Endodermal cell (in vitro differentiated cells): ENCODE data around the gene TRABD2B. TPM values are rescaled to one million over a fixed set of nuclear protein-coding genes. Genes with fewer than 3 reads are reported as not detected.
A peak's percentile ranks its signal among the peaks of the same experiment; 100 is the strongest.

Source experiments
- DNase-seq: peaks from one replicate; pipeline ENCODE4 v3.0.0-alpha.2; 2017
- H3K27ac ChIP-seq: 2 replicates; pipeline ENCODE4 v1.5.1; 2013; ENCODE audit warnings: mild to moderate bottlenecking, low read depth, low read length, moderate library complexity
- H3K27me3 ChIP-seq: 2 replicates; pipeline ENCODE4 v1.6.1; 2013; ENCODE audit warnings: mild to moderate bottlenecking, low read length, moderate library complexity; ENCODE audit not compliant: insufficient read depth, control insufficient read depth, poor library complexity, severe bottlenecking
- H3K36me3 ChIP-seq: 2 replicates; pipeline ENCODE4 v1.7.0; 2013; ENCODE audit warnings: mild to moderate bottlenecking, low read length, moderate library complexity; ENCODE audit not compliant: control insufficient read depth, insufficient read depth
- H3K4me1 ChIP-seq: one replicate; pipeline ENCODE4 v1.7.0; 2013; ENCODE audit warnings: low read length; ENCODE audit not compliant: control insufficient read depth, insufficient read depth
- H3K4me3 ChIP-seq: 2 replicates; pipeline ENCODE4 v1.5.1; 2013; ENCODE audit warnings: mild to moderate bottlenecking, low read length, moderate library complexity
- H3K9ac ChIP-seq: 2 replicates; pipeline ENCODE4 v1.6.1; 2013; ENCODE audit warnings: mild to moderate bottlenecking, low read length, moderate library complexity; ENCODE audit not compliant: poor library complexity, severe bottlenecking; ENCODE audit errors: extremely low read depth
- H3K9me3 ChIP-seq: 2 replicates; pipeline ENCODE4 v1.6.1; 2013; ENCODE audit warnings: mild to moderate bottlenecking, low read length, moderate library complexity; ENCODE audit not compliant: control insufficient read depth
- H3K27ac Mint-ChIP-seq: 2 replicates; pipeline ENCODE4 v1.8.0; 2020; ENCODE audit warnings: mixed read lengths
- H3K27me3 Mint-ChIP-seq: 2 replicates; pipeline ENCODE4 v1.8.0; 2021; ENCODE audit warnings: mild to moderate bottlenecking, mixed read lengths; ENCODE audit not compliant: insufficient read depth
- H3K36me3 Mint-ChIP-seq: 2 replicates; pipeline ENCODE4 v1.8.0; 2020; ENCODE audit warnings: low read depth, mixed read lengths
- H3K4me1 Mint-ChIP-seq: 2 replicates; pipeline ENCODE4 v1.8.0; 2020; ENCODE audit warnings: mixed read lengths
- H3K4me3 Mint-ChIP-seq: 2 replicates; pipeline ENCODE4 v1.8.0; 2020; ENCODE audit warnings: mild to moderate bottlenecking, moderate library complexity, mixed read lengths
- H3K9me3 Mint-ChIP-seq: 2 replicates; pipeline ENCODE4 v1.8.0; 2020; ENCODE audit warnings: mild to moderate bottlenecking, mixed read lengths
- CTCF ChIP-seq: fragments of 200-600 bp; sonication (generic); conservative IDR thresholded peaks from 2 replicates; pipeline ENCODE4 v1.5.0; 2021; ENCODE audit warnings: antibody characterized with exemption, mild to moderate bottlenecking
- WGBS, 2 experiments: methylation state at CpG; one replicate each; pipeline versions ENCODE4 v1.1.5 to v1.1.7; 2013; ENCODE audit warnings: missing lambda C conversion rate in 2 of 2, mixed read lengths in 1 of 2; ENCODE audit not compliant: insufficient coverage in 1 of 2, insufficient read length in 1 of 2; 5-methylcytosine and 5-hydroxymethylcytosine counted together
- total RNA-seq, 2 donors: library from RNA; stranded (reverse); fragmentation: NEBNext Ultra II Directional in 1 of 2; extraction: Animal tissue kit (Norgen Biotek cat#: 25700) in 1 of 2; gene quantifications; 2 replicates in 1 of 2; 3 replicates in 1 of 2; pipeline ENCODE4 v1.2.1, GENCODE V29; 2021

The TRABD2B gene
- total RNA-seq, 2 donors from 2014 or later, result 24.4 to 28.0 TPM

- peak overlapping the region; percentile 55 for H3K27ac ChIP-seq
- H3K4me1 Mint-ChIP-seq, result peaks cover 14% of the 10 kb centered on the region
- DNase-seq, result no peak
- no peak for TF ChIP-seq CTCF
- H3K4me3 ChIP-seq, result no peak overlapping the region
- H3K36me3 ChIP-seq, result peaks cover 14% of the 10 kb centered on the region
- no peaks in the 10 kb centered on the region for H3K9me3 Mint-ChIP-seq
- no peaks in the 10 kb centered on the region for H3K27me3 Mint-ChIP-seq
- no peak overlapping the region for H3K27ac Mint-ChIP-seq
- H3K4me3 Mint-ChIP-seq, result no peak overlapping the region
- 61 to 91% methylated on average over 3 to 14 of the region's 14 CpGs for WGBS, 2 experiments
- H3K27me3 ChIP-seq, result no peaks in the 10 kb centered on the region
- H3K4me1 ChIP-seq, result peaks cover 9% of the 10 kb centered on the region
- H3K9ac ChIP-seq, result no peak overlapping the region
- no peaks in the 10 kb centered on the region for H3K9me3 ChIP-seq
- H3K36me3 Mint-ChIP-seq, result peaks cover 2% of the 10 kb centered on the region
Measured at GRCh38 chr1:47906527-47907176, 90.5 kb downstream of the TRABD2B start.

DNA sequence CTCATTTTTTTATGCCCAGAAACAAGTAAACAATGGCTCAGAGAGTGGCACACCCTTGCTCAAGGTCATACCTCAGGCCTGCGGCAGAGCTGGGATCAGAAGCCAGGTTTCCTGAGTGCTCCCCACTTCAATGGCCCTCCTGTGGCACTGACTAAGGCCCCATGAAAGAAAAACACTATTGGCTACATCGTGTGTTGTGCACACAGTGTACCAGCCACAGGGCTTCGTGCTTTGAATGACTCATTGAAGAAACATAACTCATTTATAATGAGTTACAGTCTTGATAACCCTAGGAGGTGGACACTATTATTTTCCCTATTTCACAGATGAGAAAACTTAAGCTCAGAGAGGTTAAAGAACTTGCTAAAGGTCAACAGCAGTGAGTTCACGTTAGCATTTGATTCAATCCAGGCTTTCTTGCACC is 91.2 kb downstream of the TRABD2B start:
- Histone ChIP-seq H3K36me3 (peaks cover 14% of the 10 kb centered on the region), H3K27me3 (no peaks in the 10 kb centered on the region), H3K9me3 (no peaks in the 10 kb centered on the region), H3K4me1 (peaks cover 15% of the 10 kb centered on the region), H3K9ac (no peak overlapping the region), H3K27ac (peak overlapping the region; percentile 55), H3K4me3 (no peak overlapping the region)
- peaks cover 20% of the 10 kb centered on the region for H3K4me1 Mint-ChIP-seq
- 81 to 93% methylated on average over 3 to 4 of the region's 4 CpGs for WGBS, 2 experiments
- peaks cover 2% of the 10 kb centered on the region for H3K36me3 Mint-ChIP-seq
- no peak overlapping the region for H3K27ac Mint-ChIP-seq
- H3K9me3 Mint-ChIP-seq, result no peaks in the 10 kb centered on the region
- no peaks in the 10 kb centered on the region for H3K27me3 Mint-ChIP-seq
- DNase-seq, result no peak
- H3K4me3 Mint-ChIP-seq, result no peak overlapping the region
- TF ChIP-seq CTCF, result no peak

GRCh38 chr1:47903723-47904122 is 93.5 kb downstream of the TRABD2B start:
- no peaks in the 10 kb centered on the region for H3K9me3 Mint-ChIP-seq
- no peak overlapping the region for H3K4me3 ChIP-seq
- peaks cover 16% of the 10 kb centered on the region for H3K4me1 ChIP-seq
- H3K4me1 Mint-ChIP-seq, result peaks cover 33% of the 10 kb centered on the region
- H3K4me3 Mint-ChIP-seq, result no peak overlapping the region
- H3K27me3 Mint-ChIP-seq, result no peaks in the 10 kb centered on the region
- H3K27ac ChIP-seq, result no peak overlapping the region
- no peaks in the 10 kb centered on the region for H3K27me3 ChIP-seq
- no peaks in the 10 kb centered on the region for H3K9me3 ChIP-seq
- no peak overlapping the region for H3K27ac Mint-ChIP-seq
- no peak for TF ChIP-seq CTCF
- no peak for DNase-seq
- H3K36me3 Mint-ChIP-seq, result peaks cover 2% of the 10 kb centered on the region
- peaks cover 15% of the 10 kb centered on the region for H3K36me3 ChIP-seq
- H3K9ac ChIP-seq, result no peak overlapping the region
